Lower leg skin (tissue), 3 donors: ENCODE measurements around the gene BUB1.

Experiments used
- POLR2A ChIP-seq, 2 donors: fragments of 450-650 bp; IDR thresholded peaks; one replicate each; pipeline ENCODE4 v1.6.1; 2016 to 2017; ENCODE audit warnings: antibody characterized with exemption in 2 of 2, mild to moderate bottlenecking in 1 of 2, moderate library complexity in 1 of 2
- TF ChIP-seq, protein P1 (sequence below), 3 donors: fragments of 450-650 bp; IDR thresholded peaks; one replicate each; pipeline ENCODE4 v1.5.1; 2016; ENCODE audit warnings: antibody characterized with exemption in 3 of 3, mild to moderate bottlenecking in 3 of 3, moderate library complexity in 2 of 3

GRCh38 chr2:110725370-110725769, 47.5 kb upstream of the BUB1 start:
- no peak for TF ChIP-seq POLR2A (IDR thresholded peaks at IDR 0.05)
- TF ChIP-seq, protein P1, sequence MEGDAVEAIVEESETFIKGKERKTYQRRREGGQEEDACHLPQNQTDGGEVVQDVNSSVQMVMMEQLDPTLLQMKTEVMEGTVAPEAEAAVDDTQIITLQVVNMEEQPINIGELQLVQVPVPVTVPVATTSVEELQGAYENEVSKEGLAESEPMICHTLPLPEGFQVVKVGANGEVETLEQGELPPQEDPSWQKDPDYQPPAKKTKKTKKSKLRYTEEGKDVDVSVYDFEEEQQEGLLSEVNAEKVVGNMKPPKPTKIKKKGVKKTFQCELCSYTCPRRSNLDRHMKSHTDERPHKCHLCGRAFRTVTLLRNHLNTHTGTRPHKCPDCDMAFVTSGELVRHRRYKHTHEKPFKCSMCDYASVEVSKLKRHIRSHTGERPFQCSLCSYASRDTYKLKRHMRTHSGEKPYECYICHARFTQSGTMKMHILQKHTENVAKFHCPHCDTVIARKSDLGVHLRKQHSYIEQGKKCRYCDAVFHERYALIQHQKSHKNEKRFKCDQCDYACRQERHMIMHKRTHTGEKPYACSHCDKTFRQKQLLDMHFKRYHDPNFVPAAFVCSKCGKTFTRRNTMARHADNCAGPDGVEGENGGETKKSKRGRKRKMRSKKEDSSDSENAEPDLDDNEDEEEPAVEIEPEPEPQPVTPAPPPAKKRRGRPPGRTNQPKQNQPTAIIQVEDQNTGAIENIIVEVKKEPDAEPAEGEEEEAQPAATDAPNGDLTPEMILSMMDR (IDR thresholded peaks at IDR 0.05): no peak
